GM21786 (cell line): ENCODE data around the gene KCNK10.
"Not testable (repeated sequence)": the region's sequence is repeated elsewhere in the genome, so short reads cannot be mapped to it uniquely, and the experiment has no call there.

Experiments
- ATAC-seq: cut with Tn5 transposase; IDR thresholded peaks from one replicate; pipeline ENCODE4 v1.9.1; 2021; ENCODE audit not compliant: unreplicated experiment

The KCNK10 gene

DNA sequence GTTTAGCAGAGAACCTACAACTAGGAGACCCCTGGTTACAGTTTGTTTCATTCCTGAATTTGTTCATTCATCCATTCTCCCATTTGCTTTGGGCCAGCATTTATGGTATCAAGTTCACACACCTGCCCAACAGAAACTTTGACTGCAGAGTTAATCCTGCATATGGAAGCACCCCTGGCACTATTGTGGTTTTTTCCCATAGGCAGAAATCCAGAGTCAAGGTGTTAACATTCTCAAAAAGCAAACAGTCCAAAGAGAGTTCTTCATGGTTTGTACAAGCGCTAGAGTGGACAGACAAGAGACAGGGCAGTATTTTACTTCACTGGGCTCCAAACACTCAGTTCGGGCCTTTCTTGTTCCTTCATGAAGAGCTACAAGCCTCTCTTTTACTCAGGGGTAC is 51.9 kb downstream of the KCNK10 start:
- no peak for ATAC-seq

DNA sequence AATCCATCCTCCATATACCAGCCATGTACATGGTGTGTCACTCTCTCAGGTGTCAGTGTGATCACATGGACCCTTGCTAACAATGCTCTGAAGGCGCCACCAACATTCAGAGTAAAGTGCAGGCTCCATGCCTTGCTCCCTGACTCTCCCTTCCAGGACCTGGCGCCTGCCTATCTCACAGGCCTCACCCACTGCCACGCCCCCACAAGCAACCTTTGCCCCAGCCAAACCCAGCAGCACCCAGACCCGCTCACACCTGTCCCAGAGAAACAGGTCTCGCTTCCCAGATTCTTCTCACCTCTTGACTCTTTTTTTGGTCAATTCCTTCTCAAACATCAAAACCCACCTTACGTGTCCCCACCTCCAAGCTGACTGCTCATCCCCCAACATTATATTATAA is 52.3 kb downstream of the KCNK10 start:
- ATAC-seq = no peak

DNA sequence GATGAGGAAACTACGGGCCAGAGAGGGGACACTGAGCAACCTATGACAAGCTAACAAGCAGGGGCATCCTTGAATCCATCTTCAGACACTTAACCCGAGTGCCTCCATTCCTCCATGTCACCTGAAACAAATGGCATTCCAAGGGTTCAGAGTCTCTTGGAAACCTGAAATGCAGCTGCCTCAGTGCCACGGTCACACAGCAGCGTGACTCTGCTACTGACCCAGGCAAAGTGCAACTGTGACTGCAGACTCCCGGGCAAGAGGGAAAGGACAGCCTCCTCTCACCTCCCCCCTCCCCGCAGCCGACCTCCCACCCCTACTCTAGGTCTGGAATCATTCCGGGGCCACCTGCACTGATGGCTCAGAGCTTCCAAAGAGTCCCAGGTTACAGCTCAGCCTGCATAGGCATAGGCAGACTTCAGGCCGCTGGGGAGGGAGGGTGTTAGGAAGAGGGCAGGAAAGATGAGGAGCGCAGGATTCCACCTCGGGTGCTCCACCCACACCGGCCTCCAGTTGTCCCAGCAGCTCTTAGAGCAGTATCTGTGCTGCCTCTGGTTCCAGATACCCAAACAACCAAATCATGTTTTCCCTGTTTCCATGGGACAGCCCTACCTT is 53.2 kb downstream of the KCNK10 start:
- ATAC-seq = no peak

DNA sequence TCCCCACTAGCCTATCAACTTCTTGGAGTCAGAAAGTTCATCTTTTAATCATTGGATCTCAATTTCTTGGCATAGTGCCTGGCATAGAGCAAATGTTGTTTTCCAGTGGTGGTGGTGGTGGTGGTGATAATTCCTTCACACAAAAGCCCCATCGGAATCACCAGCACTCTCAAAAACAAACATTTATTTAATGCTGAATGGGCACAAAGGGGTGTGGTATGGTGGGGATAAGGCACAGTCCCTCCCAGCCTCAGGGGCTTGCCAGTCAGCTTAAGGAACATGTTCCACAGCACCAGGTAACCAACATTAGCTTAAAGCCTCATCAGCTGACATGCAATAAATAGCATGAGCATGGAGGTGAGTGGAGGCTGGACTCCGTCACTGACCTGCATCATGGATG is 56.6 kb downstream of the KCNK10 start:
- no peak for ATAC-seq

DNA sequence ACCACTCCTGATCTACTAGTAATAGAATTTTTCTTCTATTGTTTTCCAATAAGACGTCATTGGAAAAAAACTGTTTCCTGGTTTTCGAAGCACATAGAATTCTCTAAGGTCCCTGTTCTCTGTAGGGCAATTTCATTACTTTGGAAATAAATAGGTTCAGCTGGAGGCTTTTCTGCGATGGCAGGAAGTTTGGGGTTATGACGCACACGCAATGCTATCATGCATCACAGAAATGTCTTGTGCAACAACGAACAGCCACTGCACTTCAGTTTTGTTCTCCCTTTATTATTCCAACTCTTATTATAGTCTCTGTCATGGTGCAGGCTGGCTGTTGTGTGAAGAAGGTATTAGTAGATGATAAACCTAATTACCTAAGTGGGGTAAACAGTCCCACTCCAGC is 59.0 kb downstream of the KCNK10 start:
- ATAC-seq = no peak

DNA sequence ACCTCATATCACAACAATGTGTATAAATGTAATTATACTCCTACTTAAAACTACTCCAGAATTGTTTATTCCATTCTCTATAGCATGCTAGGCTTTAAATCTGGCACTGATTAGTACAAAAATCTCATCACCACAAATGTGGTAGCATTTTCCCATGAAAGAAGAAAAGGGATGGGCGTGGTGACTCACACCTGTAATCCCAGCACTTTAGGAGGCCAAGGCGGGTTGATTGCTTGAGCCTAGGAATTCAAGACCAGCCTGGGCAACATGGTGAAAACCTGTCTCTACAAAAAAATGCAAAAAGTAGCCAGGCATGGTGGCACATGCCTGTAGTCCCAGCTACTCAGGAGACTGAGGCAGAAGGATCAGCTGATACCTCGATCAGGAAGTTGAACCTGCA is 61.8 kb downstream of the KCNK10 start:
- not testable (repeated sequence) for ATAC-seq

DNA sequence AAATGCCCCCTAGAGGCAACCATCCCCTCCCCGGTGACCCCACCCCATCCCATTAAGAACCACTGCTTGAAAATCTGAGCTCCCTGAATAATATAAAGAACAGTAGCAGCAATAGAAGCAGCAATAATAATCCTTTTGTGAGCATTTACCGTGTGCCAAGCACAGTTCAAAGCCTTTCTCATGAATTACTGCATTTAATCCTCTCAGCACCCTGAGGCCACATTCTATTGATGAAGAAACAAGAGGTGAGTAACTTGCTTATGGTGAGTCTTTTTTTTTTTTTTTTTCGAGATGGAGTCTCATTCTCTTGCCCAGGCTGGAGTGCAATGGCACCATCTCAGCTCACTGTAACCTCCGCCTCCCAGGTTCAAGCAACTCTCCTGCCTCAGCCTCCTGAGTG is 65.0 kb downstream of the KCNK10 start:
- no peak for ATAC-seq

DNA sequence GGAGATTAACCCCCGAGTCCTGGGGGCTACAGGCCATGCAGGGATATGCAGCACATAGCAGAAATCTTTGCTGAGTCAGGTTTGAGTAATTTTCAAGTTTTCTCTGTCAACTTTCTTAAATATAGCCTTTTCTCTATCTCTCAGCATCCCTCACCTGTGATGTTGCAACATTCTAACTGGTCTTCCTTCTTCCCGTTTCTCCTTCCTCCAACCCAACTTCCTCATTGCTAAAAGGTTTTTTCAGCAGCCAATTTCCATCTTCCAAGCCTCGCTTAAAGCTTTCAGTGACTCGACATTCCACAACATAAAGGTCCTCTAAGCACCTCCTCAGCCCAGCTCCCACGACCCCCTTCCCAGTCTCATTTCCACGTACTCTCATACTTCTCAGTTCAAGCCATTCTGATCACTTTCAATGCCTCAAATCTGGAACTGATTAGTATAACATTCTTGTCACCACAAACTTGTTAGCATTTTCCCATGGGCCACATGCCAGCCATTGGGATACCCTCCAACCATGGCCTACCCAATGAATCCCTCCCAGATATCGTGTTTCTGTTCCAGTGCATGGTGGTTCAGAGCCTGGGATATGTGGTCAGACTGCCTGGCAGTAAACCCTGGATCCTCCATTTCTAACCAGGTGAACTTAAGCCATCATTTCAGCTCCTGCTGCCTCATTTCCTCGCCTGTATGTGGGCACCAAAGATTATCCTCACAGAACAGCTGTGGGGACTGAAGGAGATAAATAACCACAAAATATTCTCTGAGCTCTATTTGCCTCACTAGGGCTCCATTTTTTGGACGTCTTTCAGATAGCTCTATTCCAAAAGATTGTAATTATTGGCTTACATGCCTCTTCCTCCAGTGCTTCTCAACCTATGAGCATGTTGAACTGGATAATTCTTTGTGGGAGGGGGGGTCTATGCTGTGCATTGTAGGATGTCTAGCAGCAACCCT is 65.8 kb downstream of the KCNK10 start:
- no peak for ATAC-seq

DNA sequence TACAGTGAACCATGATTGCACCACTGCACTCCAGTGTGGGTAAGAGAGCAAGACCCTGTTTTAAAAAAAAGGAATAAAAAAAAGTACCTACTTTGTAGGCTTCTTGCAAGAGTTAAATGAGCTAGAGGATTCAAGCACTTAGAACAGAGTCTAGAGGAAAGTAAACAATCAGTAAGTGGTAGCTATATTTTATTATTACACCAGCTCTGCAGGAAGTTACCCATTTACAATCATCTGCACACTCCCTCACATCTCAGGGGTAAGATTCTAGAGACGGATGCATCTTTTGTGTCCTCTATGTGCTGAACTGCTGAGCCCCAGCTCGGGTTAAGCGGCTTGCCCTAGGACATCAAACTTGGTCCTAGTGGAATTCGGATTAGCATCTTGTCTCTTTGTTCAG is 67.3 kb downstream of the KCNK10 start:
- ATAC-seq = no peak

DNA sequence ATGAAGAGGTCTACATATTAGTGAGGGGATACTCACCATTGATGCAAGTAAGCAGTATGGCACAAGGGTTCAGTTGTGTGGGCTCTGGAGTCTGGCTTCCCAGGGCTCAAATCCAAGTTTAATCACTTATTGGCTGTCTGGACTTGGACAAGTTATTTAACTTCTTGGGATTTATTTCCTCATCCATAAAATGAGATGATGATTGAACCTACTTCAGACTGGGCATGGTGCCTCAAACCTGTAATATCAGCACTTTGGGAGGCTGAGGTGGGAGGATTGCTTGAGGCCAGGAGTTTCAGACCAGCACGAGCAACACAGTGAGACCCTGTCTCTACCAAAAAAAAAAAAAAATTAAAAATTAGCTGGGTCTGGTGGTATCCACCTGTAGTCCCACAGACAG is 67.9 kb downstream of the KCNK10 start:
- ATAC-seq = no peak

DNA sequence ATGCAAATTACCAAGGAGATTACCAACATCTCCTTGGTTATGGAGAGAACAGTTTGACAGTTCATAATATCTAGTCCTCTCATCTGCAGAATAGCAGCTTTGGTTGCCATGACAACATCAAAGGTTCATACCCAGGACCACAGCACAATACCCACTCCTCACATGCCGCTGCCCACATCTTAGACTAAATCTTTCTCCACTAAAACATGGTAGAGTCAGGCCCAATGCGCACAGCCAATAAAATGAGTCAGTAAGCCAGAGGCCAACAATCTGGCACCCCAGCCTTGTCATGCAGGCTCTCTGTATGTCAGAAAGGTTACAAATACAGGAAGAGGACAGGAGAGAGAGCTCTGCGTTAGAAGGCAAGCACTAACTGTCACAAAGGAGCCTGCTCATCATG is 70.6 kb downstream of the KCNK10 start:
- ATAC-seq = no peak

DNA sequence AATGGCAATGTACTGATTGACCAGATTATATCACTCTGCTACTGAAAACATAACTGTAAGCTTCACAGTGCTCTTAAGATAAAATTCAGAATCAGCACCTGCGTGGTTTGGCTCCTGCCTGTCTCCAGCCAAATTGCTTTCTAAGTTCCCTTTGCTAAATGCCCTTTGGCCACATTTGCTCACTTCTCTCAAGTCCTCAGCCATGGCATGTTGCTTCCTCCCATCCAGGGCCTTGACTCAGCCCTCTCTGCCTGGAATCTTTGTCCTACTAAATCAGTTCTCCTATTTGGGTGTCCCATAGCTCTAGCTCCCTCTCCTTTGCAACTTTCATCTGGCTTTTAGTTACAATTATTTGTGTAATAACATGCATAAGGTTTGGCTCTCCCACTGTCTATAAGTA is 71.4 kb downstream of the KCNK10 start:
- no peak for ATAC-seq

DNA sequence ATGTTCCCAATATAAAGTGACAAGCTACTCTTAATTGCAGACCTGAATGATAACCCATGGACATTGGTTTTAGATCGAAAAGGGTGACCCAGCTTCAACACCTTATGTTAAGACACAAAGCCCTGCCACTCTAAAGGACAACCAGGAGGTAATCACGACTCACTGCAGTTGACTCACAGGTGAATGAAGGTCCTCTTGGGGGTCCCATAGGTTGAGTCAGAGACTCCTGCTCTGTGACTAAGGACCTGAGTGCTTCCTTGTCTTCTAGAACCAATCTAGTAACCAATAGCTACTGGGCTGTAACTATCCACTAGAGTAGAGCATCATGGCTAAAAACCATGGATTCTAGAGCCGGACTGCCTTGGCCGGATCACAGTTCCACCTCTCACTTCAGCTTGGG is 73.8 kb downstream of the KCNK10 start:
- ATAC-seq = no peak

DNA sequence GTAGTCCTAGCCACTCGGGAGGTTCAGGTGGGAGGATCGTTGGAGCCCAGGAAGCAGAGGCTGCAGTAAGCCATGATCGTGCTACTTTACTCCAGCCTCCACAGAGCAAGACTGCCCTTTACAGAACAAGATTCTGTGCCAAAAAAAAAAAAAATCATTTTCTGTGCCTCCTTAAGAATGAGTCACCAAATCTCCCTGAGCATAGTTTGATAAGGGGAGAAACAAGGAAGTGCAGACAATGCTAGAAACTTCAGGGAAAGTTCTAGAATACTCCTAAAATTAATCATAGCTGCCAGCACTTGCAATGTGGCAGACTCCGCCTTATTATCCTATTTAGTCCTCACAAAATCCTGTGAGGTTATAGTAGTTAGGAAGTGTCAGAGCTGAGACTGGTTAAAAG is 74.5 kb downstream of the KCNK10 start:
- no peak for ATAC-seq

DNA sequence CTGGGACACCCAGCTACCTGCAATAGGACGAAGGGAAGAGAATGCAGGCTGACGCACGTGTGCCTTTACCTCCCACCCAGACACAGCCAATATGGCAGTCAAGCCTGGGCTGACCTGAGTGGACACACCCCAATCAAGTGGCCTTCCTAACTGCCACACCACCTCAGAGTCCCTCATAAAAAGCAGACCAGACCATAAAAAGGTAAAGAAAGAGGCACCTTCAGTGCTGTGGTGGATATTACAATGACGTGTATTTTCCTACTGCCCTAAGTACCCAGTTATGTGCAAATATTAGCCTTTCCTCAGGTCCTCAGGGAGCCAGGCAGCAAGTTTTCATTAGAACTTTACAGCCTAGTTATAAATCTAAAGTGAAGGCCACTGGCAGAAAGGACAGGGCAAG is 75.8 kb downstream of the KCNK10 start:
- ATAC-seq = no peak

DNA sequence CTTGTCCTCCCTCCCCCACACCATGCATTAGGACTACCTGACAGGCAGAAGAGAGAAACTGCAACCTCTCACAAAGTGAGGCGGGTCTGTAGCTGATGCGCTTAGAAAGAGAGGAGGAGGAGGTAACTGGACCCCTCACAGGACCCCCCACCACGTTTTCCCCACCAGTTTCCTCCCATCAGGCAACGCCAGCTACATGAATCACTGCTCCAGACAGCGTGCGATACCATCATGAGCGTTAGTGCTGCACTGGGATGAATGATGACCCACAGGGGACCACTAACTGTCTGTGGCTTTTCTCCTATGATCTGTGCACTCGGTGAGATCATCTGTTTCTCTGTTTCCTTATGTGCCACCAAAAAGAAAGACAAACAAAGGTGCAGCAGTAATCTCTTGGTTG is 77.7 kb downstream of the KCNK10 start:
- no peak for ATAC-seq

DNA sequence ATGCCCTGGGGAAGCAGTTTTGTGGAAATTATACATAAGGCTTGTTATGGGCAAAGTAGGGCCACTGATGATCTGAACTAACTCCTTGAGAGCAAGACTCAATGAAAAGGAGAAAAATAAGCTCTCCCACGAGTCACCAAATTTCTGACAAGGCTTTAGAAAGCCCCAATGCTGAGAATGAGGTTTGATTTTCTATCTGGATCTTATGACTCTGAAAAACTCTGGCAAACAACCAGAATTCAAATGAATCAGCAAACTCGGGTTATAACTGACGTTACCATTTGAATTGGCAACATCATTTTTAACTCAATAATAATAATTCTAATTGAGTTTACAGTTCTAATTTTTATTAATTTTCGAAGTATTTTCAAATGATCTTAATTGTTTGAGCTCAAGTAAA is 79.1 kb downstream of the KCNK10 start:
- no peak for ATAC-seq

DNA sequence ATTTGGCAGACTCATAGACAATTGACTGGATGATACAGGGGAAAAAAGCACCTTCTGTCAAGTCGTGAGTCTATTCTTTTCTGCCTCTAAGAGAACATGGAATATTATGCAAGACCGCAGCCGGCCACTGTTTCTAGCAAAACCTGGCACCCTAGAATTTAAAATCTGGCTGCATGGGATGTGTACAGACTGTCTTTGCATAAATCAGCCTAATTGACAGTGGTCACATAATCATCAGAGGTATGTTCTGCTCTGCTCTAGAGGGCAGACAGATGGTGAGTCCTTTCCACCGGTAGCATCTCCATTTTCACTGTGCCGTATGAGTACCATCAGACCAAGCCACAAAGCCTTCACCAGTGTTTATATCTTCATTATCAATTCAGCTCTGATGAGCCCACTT is 80.6 kb downstream of the KCNK10 start:
- ATAC-seq = no peak

DNA sequence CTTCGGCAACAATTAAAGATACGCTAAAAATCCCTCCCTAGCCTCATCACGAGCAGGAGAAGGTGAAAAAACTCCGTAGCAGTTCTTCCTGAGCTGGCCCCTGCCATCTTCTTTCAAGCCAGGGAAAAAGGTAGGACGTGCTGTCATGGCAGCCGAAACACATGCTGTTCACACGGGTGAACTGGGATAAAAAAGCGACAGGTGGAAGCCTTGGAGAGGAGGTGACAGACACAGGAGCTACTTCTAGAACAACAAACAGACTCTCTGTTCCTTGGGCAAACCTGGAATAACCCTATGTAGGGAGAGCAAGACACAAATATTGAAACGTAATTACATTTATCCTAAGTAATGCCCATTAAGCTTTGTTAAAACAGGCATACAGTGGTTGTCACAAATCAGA is 81.3 kb downstream of the KCNK10 start:
- ATAC-seq = no peak

DNA sequence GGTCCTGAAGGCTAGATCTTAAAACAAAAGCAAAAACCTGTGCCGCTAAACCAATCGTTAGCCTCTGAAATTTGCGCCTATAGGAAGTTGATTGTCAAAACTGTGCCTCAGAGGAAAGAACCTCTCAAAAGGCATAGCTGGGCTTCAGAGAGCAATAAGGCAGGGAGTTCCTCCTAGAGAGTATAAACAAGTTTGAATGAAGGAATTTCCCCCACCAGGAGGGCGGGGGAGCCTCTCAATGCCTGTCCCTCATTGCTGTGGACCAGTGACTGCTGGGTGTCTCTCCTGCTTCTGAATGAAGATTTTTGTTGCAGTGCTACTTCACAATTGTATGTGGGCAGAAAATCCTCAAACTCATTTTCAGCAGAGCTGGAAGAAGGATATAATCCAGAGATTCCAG is 88.6 kb downstream of the KCNK10 start:
- no peak for ATAC-seq

DNA sequence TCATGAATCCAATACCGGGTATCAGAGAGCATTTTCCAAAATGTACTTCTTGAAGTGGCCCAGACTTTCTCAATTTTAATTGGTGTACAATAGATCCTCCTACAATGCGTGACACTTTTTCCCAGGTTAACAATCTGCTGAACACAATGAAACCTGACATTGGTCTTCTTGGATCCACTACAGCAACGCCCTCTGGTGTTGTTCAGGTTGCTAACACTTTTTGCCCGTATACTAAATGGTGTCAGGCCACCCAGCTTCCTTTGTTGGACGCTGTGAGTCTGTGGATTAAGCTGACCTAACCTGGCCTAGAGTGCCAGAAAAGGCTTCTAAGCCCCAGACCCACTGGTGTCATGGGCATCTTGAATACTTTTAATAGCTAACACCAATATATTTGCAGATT is 89.2 kb downstream of the KCNK10 start:
- ATAC-seq = no peak

DNA sequence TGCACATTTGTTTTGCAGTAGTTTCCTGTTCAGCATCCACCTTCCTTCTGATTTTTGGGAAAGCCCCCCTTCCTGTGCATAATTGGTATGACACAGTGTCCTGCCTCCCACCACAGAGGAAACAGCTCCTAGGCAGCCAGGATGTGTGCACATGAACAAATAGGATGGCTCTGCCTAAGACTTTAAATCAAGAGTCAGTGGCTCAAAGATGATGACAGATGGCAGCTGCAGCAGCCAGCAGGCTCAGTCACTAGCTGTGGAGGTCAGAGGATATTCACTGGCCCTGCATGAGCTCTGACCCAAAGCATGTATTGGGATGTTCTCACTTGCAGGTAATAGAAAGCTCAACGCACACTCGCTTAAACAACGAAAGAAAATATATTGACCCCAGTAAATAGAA is 90.3 kb downstream of the KCNK10 start:
- ATAC-seq = no peak

DNA sequence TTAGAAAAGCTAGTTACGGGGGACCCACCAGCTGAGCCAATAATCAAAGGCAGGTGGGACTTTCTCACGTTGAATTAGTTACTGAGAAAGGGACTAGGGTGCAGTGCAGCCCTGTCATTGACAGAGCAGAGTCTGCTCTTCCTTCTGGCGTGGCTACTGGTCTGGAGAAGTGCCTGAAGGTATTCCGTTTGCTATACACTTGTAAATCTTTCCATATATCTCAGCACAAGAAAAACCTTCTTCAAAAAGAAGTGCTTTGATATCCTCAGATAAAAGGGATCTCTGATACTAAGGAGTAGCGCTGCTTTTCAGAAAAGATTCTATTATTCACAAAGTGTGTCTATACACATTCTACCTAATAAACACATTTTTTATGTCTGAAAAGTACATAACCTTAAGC is 91.5 kb downstream of the KCNK10 start:
- ATAC-seq = no peak
